ENCODE measurements around the gene CLEC3B.

DNA sequence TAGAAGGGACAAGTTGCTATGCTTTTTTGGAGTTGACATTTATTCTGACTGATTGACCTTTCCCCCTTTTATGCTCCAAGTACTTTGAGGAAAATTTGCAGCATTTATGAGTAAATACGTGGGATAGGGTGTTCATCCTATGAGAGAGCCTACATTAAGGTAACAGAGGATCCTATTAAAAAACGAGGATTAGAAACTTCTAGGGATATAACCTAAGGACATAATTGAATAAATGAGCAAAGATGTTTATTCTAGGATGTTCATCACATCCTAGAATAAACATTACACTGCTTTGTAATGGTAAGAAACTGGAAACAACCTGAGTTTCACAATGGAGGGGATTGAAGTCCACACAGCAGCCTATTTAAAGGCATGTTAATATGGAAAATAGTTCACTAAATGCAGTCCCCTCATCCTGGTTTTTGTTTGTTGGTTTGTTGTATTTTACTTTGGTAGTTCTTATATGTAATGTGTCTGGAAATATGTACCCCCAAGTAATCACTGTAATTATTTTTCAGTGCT lies 23.9 kb upstream of the CLEC3B start:
- TF ChIP-seq CREB1 (IDR thresholded peaks at IDR 0.05): no peak
- no peak for TF ChIP-seq SRF (IDR thresholded peaks at IDR 0.05; ENCODE audit: low read depth, low read length)
- no peak for TF ChIP-seq POLR2A (IDR thresholded peaks at IDR 0.05; ENCODE audit: control extremely low read depth in 1 of 2, low read depth in 2 of 2, low read length in 2 of 2)
- TF ChIP-seq YY1 (IDR thresholded peaks at IDR 0.05; ENCODE audit: low read depth, low read length): no peak
- TF ChIP-seq, protein P1, sequence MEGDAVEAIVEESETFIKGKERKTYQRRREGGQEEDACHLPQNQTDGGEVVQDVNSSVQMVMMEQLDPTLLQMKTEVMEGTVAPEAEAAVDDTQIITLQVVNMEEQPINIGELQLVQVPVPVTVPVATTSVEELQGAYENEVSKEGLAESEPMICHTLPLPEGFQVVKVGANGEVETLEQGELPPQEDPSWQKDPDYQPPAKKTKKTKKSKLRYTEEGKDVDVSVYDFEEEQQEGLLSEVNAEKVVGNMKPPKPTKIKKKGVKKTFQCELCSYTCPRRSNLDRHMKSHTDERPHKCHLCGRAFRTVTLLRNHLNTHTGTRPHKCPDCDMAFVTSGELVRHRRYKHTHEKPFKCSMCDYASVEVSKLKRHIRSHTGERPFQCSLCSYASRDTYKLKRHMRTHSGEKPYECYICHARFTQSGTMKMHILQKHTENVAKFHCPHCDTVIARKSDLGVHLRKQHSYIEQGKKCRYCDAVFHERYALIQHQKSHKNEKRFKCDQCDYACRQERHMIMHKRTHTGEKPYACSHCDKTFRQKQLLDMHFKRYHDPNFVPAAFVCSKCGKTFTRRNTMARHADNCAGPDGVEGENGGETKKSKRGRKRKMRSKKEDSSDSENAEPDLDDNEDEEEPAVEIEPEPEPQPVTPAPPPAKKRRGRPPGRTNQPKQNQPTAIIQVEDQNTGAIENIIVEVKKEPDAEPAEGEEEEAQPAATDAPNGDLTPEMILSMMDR (IDR thresholded peaks at IDR 0.05; ENCODE audit: control extremely low read depth in 1 of 3, insufficient read depth in 1 of 3, low read depth in 1 of 3, low read length in 3 of 3): no peak
- TF ChIP-seq GTF2F1 (IDR thresholded peaks at IDR 0.05; ENCODE audit: borderline replicate concordance, low read depth, low read length): no peak
- no peak for TF ChIP-seq BCL11A (IDR thresholded peaks at IDR 0.05; ENCODE audit: low read depth in 2 of 2, low read length in 2 of 2)
- TF ChIP-seq RBBP5 (IDR thresholded peaks at IDR 0.05; ENCODE audit: borderline replicate concordance, low read depth, low read length): no peak
- no peak for TF ChIP-seq POLR2AphosphoS5 (IDR thresholded peaks at IDR 0.05; ENCODE audit: low read depth, low read length)
- TF ChIP-seq EZH2 (IDR thresholded peaks at IDR 0.05; ENCODE audit: low read depth, low read length, severe bottlenecking): no peak
